SK-N-SH (cell line): Measurements from ENCODE around the gene USHBP1. TPM values are rescaled to one million over a fixed set of nuclear protein-coding genes. Genes with fewer than 3 reads are reported as not detected.

Experiments
- CTCF ChIA-PET: fragments of 300-600, 350-600 bp; formaldehyde crosslinking; extraction: SDS; loops from one replicate; lab custom pipeline; 2021; lab: Yijun Ruan, JAX
- POLR2A ChIA-PET: fragments of 350-600 bp; sonication (Branson Sonifier 250); formaldehyde crosslinking; extraction: SDS; loops from one replicate; lab custom pipeline; 2020; ENCODE audit warnings: antibody characterized with exemption, inconsistent platforms; lab: Yijun Ruan, JAX
- DNase-seq: peaks from one replicate; pipeline ENCODE4 v3.0.0; 2012
- H2AFZ ChIP-seq: fragments of 200-600 bp; sonication (generic); 2 replicates; pipeline ENCODE4 v1.8.1; 2016; ENCODE audit warnings: antibody characterized with exemption, mild to moderate bottlenecking, low read depth
- H3F3A ChIP-seq: fragments of 200-600 bp; sonication (generic); replicated peaks from 2 replicates; pipeline ENCODE3; 2016; ENCODE audit warnings: antibody characterized with exemption, mild to moderate bottlenecking; ENCODE audit not compliant: insufficient read depth
- H3K27ac ChIP-seq, 2 experiments: fragments of 200-500 bp in 1 of 2; fragments of 200-600 bp in 1 of 2; sonication (Bioruptor generic) in 1 of 2; sonication (generic), shearing (Covaris generic) in 1 of 2; 2 replicates each; pipeline versions ENCODE4 v1.5.1 to v1.6.1; 2014 to 2016; ENCODE audit warnings: low read depth in 2 of 2, inconsistent platforms in 1 of 2, low read length in 1 of 2, mild to moderate bottlenecking in 1 of 2, mixed read lengths in 1 of 2
- H3K27me3 ChIP-seq: fragments of 200-600 bp; sonication (generic), shearing (Covaris generic); 2 replicates; pipeline ENCODE4 v1.6.1; 2016; ENCODE audit warnings: mixed run types; ENCODE audit not compliant: insufficient read depth
- H3K36me3 ChIP-seq, 2 experiments: fragments of 200-500 bp in 1 of 2; fragments of 200-600 bp in 1 of 2; sonication (Bioruptor generic) in 1 of 2; sonication (generic) in 1 of 2; replicated peaks in 1 of 2; 2 replicates each; pipeline versions ENCODE3 to v1.5.1; 2014 to 2016; ENCODE audit warnings: low read length in 1 of 2, mild to moderate bottlenecking in 1 of 2; ENCODE audit not compliant: insufficient read depth in 2 of 2, control insufficient read depth in 1 of 2
- H3K4me1 ChIP-seq, 2 experiments: fragments of 200-500 bp in 1 of 2; fragments of 200-600 bp in 1 of 2; sonication (Bioruptor generic) in 1 of 2; sonication (generic), shearing (Covaris generic) in 1 of 2; 2 replicates each; pipeline versions ENCODE4 v1.5.1 to v1.6.1; 2014 to 2016; ENCODE audit warnings: low read depth in 1 of 2, low read length in 1 of 2, mixed run types in 1 of 2; ENCODE audit not compliant: insufficient read depth in 2 of 2, control insufficient read depth in 1 of 2
- H3K4me2 ChIP-seq: fragments of 200-600 bp; sonication (generic), shearing (Covaris generic); 2 replicates; pipeline ENCODE4 v1.6.1; 2017; ENCODE audit warnings: mixed run types
- H3K4me3 ChIP-seq, 2 experiments: fragments of 200-500 bp in 1 of 2; fragments of 200-600 bp in 1 of 2; sonication (Bioruptor generic) in 1 of 2; sonication (generic), shearing (Covaris generic) in 1 of 2; 2 replicates each; pipeline versions ENCODE4 v1.5.1 to v1.8.1; 2014 to 2016; ENCODE audit warnings: low read depth in 2 of 2, inconsistent platforms in 1 of 2, low read length in 1 of 2, mild to moderate bottlenecking in 1 of 2, mixed read lengths in 1 of 2, moderate library complexity in 1 of 2
- H3K79me2 ChIP-seq: fragments of 200-600 bp; sonication (generic); 2 replicates; pipeline ENCODE4 v1.8.1; 2017; ENCODE audit warnings: mild to moderate bottlenecking; ENCODE audit not compliant: insufficient read depth
- H3K9ac ChIP-seq: fragments of 200-600 bp; sonication (generic); 2 replicates; pipeline ENCODE4 v1.6.1; 2017; ENCODE audit warnings: mixed run types
- H3K9me2 ChIP-seq: fragments of 200-600 bp; sonication (generic); 2 replicates; pipeline ENCODE4 v1.6.1; 2017; ENCODE audit warnings: mixed run types
- H3K9me3 ChIP-seq: fragments of 200-600 bp; sonication (generic); 2 replicates; pipeline ENCODE4 v1.6.1; 2017; ENCODE audit warnings: mixed run types, mild to moderate bottlenecking, moderate library complexity
- H4K20me1 ChIP-seq: fragments of 200-600 bp; sonication (generic); 2 replicates; pipeline ENCODE4 v1.6.1; 2017; ENCODE audit warnings: mild to moderate bottlenecking, mixed run types; ENCODE audit not compliant: insufficient read depth
- ELF1 ChIP-seq: IDR thresholded peaks from 2 replicates; pipeline ENCODE4 v1.4.0; 2012
- EZH2phosphoT487 ChIP-seq: fragments of 200-600 bp; sonication (generic); IDR thresholded peaks from 2 replicates; pipeline ENCODE4 v1.6.1; 2017; ENCODE audit warnings: low read depth, mixed run types, mild to moderate bottlenecking, antibody characterized with exemption, moderate library complexity, borderline replicate concordance
- FOSL2 ChIP-seq: IDR thresholded peaks from 2 replicates; pipeline ENCODE4 v1.4.0; 2012; ENCODE audit warnings: low read depth, mild to moderate bottlenecking, moderate library complexity, borderline replicate concordance
- FOXJ3 ChIP-seq: sonication (generic); formaldehyde crosslinking; IDR thresholded peaks from 2 replicates; pipeline ENCODE4 v1.5.1; 2020; ENCODE audit warnings: mild to moderate bottlenecking, missing genetic modification reagents
- FOXM1 ChIP-seq: IDR thresholded peaks from 2 replicates; pipeline ENCODE4 v1.4.0; 2012; ENCODE audit warnings: low read depth, mild to moderate bottlenecking
- JUND ChIP-seq: IDR thresholded peaks from 2 replicates; pipeline ENCODE4 v1.4.0; 2012
- MEF2A ChIP-seq: IDR thresholded peaks from 2 replicates; pipeline ENCODE4 v1.4.0; 2012; ENCODE audit warnings: low read depth, borderline replicate concordance
- NFIC ChIP-seq: IDR thresholded peaks from 2 replicates; pipeline ENCODE4 v1.4.0; 2012; ENCODE audit warnings: borderline replicate concordance
- NRF1 ChIP-seq: IDR thresholded peaks from 2 replicates; pipeline ENCODE4 v1.6.1; 2012; ENCODE audit warnings: low read depth, mild to moderate bottlenecking, low read length
- RCOR1 ChIP-seq: fragments of 150-350 bp; IDR thresholded peaks from 2 replicates; pipeline ENCODE4 v1.6.1; 2017; ENCODE audit warnings: antibody characterized with exemption, low read length
- RXRA ChIP-seq: IDR thresholded peaks from 2 replicates; pipeline ENCODE4 v1.4.0; 2012; ENCODE audit warnings: low read depth, mild to moderate bottlenecking, borderline replicate concordance
- SIN3A ChIP-seq: IDR thresholded peaks from 2 replicates; pipeline ENCODE4 v1.6.1; 2012; ENCODE audit warnings: low read depth, mild to moderate bottlenecking, low read length, moderate library complexity, borderline replicate concordance
- SMC3 ChIP-seq: IDR thresholded peaks from 2 replicates; pipeline ENCODE4 v1.6.1; 2012; ENCODE audit warnings: low read depth, low read length, improper control_type of control experiment
- TAF1 ChIP-seq: IDR thresholded peaks from 2 replicates; pipeline ENCODE4 v1.6.1; 2012; ENCODE audit warnings: low read depth, mild to moderate bottlenecking, low read length, moderate library complexity, borderline replicate concordance
- TEAD4 ChIP-seq: IDR thresholded peaks from 2 replicates; pipeline ENCODE4 v1.4.0; 2012; ENCODE audit warnings: mild to moderate bottlenecking, borderline replicate concordance; ENCODE audit not compliant: insufficient read depth
- WGBS: methylation state at CpG from one replicate; pipeline ENCODE4 v1.1.6; 2017; ENCODE audit warnings: low lambda C conversion rate; 5-methylcytosine and 5-hydroxymethylcytosine counted together
- polyA plus RNA-seq, 3 experiments: library from polyadenylated mRNA; depleted of rRNA; stranded (reverse); fragments of >200 nt; gene quantifications; 2 replicates each; pipeline ENCODE4 v1.2.3, GENCODE V29; 2012
- TF ChIP-seq, protein P1 (sequence below): IDR thresholded peaks from 2 replicates; pipeline ENCODE4; 2012
- TF ChIP-seq, protein P2 (sequence below): IDR thresholded peaks from 2 replicates; pipeline ENCODE4 v1.4.0; 2012; ENCODE audit warnings: low read depth
- TF ChIP-seq, protein P3 (sequence below): IDR thresholded peaks from 2 replicates; pipeline ENCODE4 v1.4.0; 2012; ENCODE audit warnings: low read depth, borderline replicate concordance

The USHBP1 gene
- polyA plus RNA-seq, 1 of the 3 experiments (the other 2 are of a cell fraction) = 0.03 TPM

DNA sequence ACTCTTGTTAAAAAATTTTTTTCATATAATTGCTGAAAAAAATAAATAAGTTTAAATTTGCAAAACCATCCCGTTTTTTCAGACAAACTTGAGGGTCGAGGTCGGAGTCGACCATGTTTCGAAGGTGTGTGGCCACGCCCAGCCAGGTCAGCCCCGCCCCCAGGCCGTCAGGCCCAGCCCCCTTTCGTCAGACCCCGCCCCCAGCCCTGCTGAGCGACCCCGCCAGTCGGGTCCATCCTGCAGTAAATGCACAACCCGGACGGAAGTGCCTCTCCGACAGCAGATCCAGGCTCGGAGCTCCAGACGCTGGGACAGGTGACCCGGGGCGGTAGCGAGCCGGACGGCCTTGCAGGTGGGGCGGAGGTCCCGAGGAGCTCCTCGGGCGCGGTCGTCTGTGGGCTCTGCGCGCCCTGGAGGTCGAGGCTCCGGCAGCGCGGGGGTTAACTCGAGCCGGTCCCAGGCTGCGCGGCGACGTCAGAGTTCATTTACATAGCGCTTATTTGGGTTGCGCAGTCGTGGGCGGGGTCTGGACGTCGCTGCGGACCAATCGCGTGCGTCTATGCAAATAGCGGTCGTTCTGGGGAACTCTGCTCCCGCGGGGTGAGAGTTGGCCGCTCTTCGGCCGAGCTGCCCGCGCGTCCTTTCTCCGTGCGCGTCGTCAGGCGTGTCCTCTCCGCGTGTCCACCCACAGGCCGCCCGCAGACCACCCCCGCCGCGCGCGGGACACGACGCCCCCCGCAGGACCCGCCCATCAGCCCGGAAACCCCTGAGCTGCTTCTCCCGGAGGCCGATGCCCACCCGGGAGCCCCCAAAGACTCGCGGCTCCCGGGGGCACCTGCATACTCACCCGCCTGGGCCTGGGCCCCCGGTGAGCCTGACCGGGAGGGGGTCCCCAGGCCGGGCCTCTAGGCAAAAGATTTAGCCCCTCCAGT, 38.3 kb downstream of the USHBP1 start, which contains the start of gene OCEL1 (continued):
- TF ChIP-seq FOXJ3 (CRISPR knock-in tag) (no peak), JUND (no peak), RCOR1 (no peak), NRF1 (peak; percentile 83), NFIC (no peak), TAF1 (no peak), TEAD4 (no peak), MEF2A (no peak)
- TF ChIP-seq, protein P1, sequence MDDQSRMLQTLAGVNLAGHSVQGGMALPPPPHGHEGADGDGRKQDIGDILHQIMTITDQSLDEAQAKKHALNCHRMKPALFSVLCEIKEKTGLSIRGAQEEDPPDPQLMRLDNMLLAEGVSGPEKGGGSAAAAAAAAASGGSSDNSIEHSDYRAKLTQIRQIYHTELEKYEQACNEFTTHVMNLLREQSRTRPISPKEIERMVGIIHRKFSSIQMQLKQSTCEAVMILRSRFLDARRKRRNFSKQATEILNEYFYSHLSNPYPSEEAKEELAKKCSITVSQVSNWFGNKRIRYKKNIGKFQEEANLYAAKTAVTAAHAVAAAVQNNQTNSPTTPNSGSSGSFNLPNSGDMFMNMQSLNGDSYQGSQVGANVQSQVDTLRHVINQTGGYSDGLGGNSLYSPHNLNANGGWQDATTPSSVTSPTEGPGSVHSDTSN = no peak
- TF ChIP-seq, protein P2, sequence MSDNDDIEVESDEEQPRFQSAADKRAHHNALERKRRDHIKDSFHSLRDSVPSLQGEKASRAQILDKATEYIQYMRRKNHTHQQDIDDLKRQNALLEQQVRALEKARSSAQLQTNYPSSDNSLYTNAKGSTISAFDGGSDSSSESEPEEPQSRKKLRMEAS = peak; percentile 85

DNA sequence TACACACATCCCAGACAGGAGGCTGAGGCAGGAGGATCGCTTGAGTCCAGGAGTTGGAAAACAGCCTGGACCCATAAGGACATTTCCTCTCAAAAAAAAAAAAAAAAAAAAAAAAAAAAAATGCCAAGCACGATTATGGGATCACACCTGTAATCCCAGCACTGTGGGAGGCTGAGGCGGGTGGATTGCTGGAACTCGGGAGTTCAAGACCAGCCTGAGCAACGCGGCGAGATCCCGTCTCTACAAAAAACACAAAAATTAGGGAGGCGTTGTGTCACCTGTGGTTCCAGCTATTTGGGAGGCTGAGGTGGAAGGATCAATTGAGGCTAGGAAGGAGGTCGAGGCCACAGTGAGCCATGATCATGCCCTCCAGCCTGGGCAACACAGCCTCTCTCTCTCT, 39.5 kb downstream of the USHBP1 start:
- POLR2A ChIA-PET = interaction anchor here (0.6 to 3.3 kb wide), 3 partner anchors 9 to 66 kb away, joined by 4 to 33 read pairs (median 12); partner anchors contain the start of gene USE1

More for the DNA sequence above, 39.5 kb downstream of the USHBP1 start:
- Histone ChIP-seq H3K9me3 (no peaks in the 10 kb centered on the region), H3K9me2 (no peaks in the 10 kb centered on the region), H3K36me3 (peaks cover 0 to under 1% of the 10 kb centered on the region in 2 experiments), H3K9ac (no peak overlapping the region), H3K79me2 (peaks cover 7% of the 10 kb centered on the region; the same call in 1 of the 2 replicates), H4K20me1 (no peaks in the 10 kb centered on the region), H3K27ac (no peak overlapping the region), H2AFZ (no peak overlapping the region), H3K4me1 (peaks cover 0 to 3% of the 10 kb centered on the region in 2 experiments; a peak in 1 of 4 replicates), H3K27me3 (no peaks in the 10 kb centered on the region), H3F3A (peaks cover 4% of the 10 kb centered on the region), H3K4me3 (no peak overlapping the region), H3K4me2 (no peak overlapping the region)
- no peak for DNase-seq
- CTCF ChIA-PET = interaction anchor here (1.4 to 2.3 kb wide), 3 partner anchors 9 to 57 kb away, joined by 3 to 13 read pairs (median 12); partner anchors contain the start of gene USE1
- 64% methylated on average over 10 of the region's 10 CpGs for WGBS
- TF ChIP-seq ELF1 (no peak), FOSL2 (no peak), SMC3 (no peak), TAF1 (no peak), EZH2phosphoT487 (no peak), FOXM1 (no peak), SIN3A (no peak), RCOR1 (no peak), RXRA (no peak)
- TF ChIP-seq, protein P3, sequence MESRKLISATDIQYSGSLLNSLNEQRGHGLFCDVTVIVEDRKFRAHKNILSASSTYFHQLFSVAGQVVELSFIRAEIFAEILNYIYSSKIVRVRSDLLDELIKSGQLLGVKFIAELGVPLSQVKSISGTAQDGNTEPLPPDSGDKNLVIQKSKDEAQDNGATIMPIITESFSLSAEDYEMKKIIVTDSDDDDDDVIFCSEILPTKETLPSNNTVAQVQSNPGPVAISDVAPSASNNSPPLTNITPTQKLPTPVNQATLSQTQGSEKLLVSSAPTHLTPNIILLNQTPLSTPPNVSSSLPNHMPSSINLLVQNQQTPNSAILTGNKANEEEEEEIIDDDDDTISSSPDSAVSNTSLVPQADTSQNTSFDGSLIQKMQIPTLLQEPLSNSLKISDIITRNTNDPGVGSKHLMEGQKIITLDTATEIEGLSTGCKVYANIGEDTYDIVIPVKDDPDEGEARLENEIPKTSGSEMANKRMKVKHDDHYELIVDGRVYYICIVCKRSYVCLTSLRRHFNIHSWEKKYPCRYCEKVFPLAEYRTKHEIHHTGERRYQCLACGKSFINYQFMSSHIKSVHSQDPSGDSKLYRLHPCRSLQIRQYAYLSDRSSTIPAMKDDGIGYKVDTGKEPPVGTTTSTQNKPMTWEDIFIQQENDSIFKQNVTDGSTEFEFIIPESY = no peak
